Ishikawa (cell line): ENCODE results near the gene VEZF1.

ENCODE experiments used
- MAX ChIP-seq: IDR thresholded peaks from 2 replicates; pipeline ENCODE4 v1.6.1; 2012
- TAF1 ChIP-seq: IDR thresholded peaks from 2 replicates; pipeline ENCODE4 v1.6.1; 2012; ENCODE audit warnings: low read depth, mild to moderate bottlenecking
- TCF12 ChIP-seq: IDR thresholded peaks from 2 replicates; pipeline ENCODE4 v1.6.1; 2012; ENCODE audit warnings: low read depth
- YY1 ChIP-seq: IDR thresholded peaks from 2 replicates; pipeline ENCODE4 v1.6.1; 2012; ENCODE audit warnings: low read depth

DNA sequence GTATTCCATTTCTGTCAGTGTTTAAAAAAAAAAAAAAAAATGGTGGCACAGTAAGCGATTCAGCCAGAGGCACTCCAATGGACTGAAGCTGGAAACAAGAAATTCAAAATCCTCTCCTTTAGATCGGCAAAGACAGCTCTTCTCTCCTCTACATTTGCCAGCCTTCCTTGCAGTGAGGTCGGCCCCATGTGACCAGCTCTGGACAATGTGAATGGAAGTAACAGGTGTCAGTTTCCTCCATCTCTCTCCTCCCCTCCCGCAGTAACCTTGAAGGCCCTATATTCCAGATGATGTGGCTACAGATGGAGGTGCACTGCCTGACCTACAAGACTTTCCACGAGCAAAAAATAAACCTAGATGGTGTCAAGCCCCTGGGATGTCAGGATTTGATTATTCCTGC is 47.8 kb downstream of the VEZF1 start:
- TF ChIP-seq TCF12, result no peak
- no peak for TF ChIP-seq YY1
- TF ChIP-seq MAX, result no peak
- TF ChIP-seq TAF1, result no peak
